ENCODE data around the gene FAM181A.

The FAM181A gene

GRCh38 chr14:93944348-93945069, 17.4 kb downstream of the FAM181A start:
- H3K27ac ChIP-seq (ENCODE audit: low read length): no peak overlapping the region
- peaks cover 15% of the 10 kb centered on the region for H3K27me3 ChIP-seq (ENCODE audit: insufficient read depth, low read length, poor library complexity)
- ATAC-seq (ENCODE audit: insufficient read depth, low read depth) (no peak), DNase-seq (no peak)
- no peaks in the 10 kb centered on the region for H3K4me1 ChIP-seq (ENCODE audit: insufficient read depth, low read length)
- TF ChIP-seq EZH2 (IDR thresholded peaks at IDR 0.05; ENCODE audit: borderline replicate concordance, low read depth, low read length, severe bottlenecking) (no peak), CTCF (IDR thresholded peaks at IDR 0.05; ENCODE audit: borderline replicate concordance, extremely low read depth, low read length, poor library complexity, severe bottlenecking) (no peak)
- H3K4me2 ChIP-seq (ENCODE audit: insufficient read depth, low read length): no peak overlapping the region
- H3K36me3 ChIP-seq (ENCODE audit: insufficient read depth, low read length): no peaks in the 10 kb centered on the region
- H3K79me2 ChIP-seq (ENCODE audit: insufficient read depth, low read length): no peaks in the 10 kb centered on the region
- no peak overlapping the region for H3K4me3 ChIP-seq (ENCODE audit: low read depth in 1 of 2, low read length in 2 of 2)
- H3K9ac ChIP-seq (ENCODE audit: low read depth, low read length): no peak overlapping the region
- H2AFZ ChIP-seq (ENCODE audit: low read depth, low read length): no peak overlapping the region
- H3K9me3 ChIP-seq (ENCODE audit: insufficient read depth, low read length, severe bottlenecking): no peaks in the 10 kb centered on the region
- H4K20me1 ChIP-seq (ENCODE audit: insufficient read depth, low read length): no peaks in the 10 kb centered on the region

GRCh38 chr14:93945070-93945399, 17.9 kb downstream of the FAM181A start:
- no peak for ATAC-seq (ENCODE audit: insufficient read depth, low read depth)
- H3K36me3 ChIP-seq (ENCODE audit: insufficient read depth, low read length): no peaks in the 10 kb centered on the region
- no peak overlapping the region for H3K9ac ChIP-seq (ENCODE audit: low read depth, low read length)
- H3K4me3 ChIP-seq (ENCODE audit: low read depth in 1 of 2, low read length in 2 of 2): no peak overlapping the region
- H3K4me2 ChIP-seq (ENCODE audit: insufficient read depth, low read length): no peak overlapping the region
- no peaks in the 10 kb centered on the region; the same call in 1 of the 2 replicates for H4K20me1 ChIP-seq (ENCODE audit: insufficient read depth, low read length)
- H2AFZ ChIP-seq (ENCODE audit: low read depth, low read length): no peak overlapping the region
- no peak for DNase-seq
- H3K79me2 ChIP-seq (ENCODE audit: insufficient read depth, low read length): no peaks in the 10 kb centered on the region
- H3K27me3 ChIP-seq (ENCODE audit: insufficient read depth, low read length, poor library complexity): peaks cover 15% of the 10 kb centered on the region
- no peaks in the 10 kb centered on the region for H3K9me3 ChIP-seq (ENCODE audit: insufficient read depth, low read length, severe bottlenecking)
- H3K27ac ChIP-seq (ENCODE audit: low read length): no peak overlapping the region
- TF ChIP-seq CTCF (IDR thresholded peaks at IDR 0.05; ENCODE audit: borderline replicate concordance, extremely low read depth, low read length, poor library complexity, severe bottlenecking) (no peak), EZH2 (IDR thresholded peaks at IDR 0.05; ENCODE audit: borderline replicate concordance, low read depth, low read length, severe bottlenecking) (no peak)
- no peaks in the 10 kb centered on the region for H3K4me1 ChIP-seq (ENCODE audit: insufficient read depth, low read length)

GRCh38 chr14:93946104-93946503, 19.0 kb downstream of the FAM181A start:
- H3K4me3 ChIP-seq (ENCODE audit: low read depth in 1 of 2, low read length in 2 of 2): no peak overlapping the region
- H3K4me2 ChIP-seq (ENCODE audit: insufficient read depth, low read length): no peak overlapping the region
- H2AFZ ChIP-seq (ENCODE audit: low read depth, low read length): no peak overlapping the region
- H3K27me3 ChIP-seq (ENCODE audit: insufficient read depth, low read length, poor library complexity): peaks cover 12% of the 10 kb centered on the region
- H4K20me1 ChIP-seq (ENCODE audit: insufficient read depth, low read length): no peaks in the 10 kb centered on the region; the same call in 1 of the 2 replicates
- no peaks in the 10 kb centered on the region for H3K9me3 ChIP-seq (ENCODE audit: insufficient read depth, low read length, severe bottlenecking)
- no peak for DNase-seq
- H3K79me2 ChIP-seq (ENCODE audit: insufficient read depth, low read length): no peaks in the 10 kb centered on the region
- no peak overlapping the region for H3K9ac ChIP-seq (ENCODE audit: low read depth, low read length)
- no peak for ATAC-seq (ENCODE audit: insufficient read depth, low read depth)
- H3K4me1 ChIP-seq (ENCODE audit: insufficient read depth, low read length): no peaks in the 10 kb centered on the region
- no peak for TF ChIP-seq CTCF (IDR thresholded peaks at IDR 0.05; ENCODE audit: borderline replicate concordance, extremely low read depth, low read length, poor library complexity, severe bottlenecking)
- no peak for TF ChIP-seq EZH2 (IDR thresholded peaks at IDR 0.05; ENCODE audit: borderline replicate concordance, low read depth, low read length, severe bottlenecking)
- H3K27ac ChIP-seq (ENCODE audit: low read length): no peak overlapping the region
- no peaks in the 10 kb centered on the region for H3K36me3 ChIP-seq (ENCODE audit: insufficient read depth, low read length)

All from DND-41 (cell line).